Non-pigmented ciliary epithelial cell (primary cell): ENCODE measurements around the gene TMPRSS3.

Experiments
- DNase-seq: peaks from one replicate; pipeline ENCODE4 v3.0.0-alpha.2; 2010; ENCODE audit warnings: low read depth

Gene TMPRSS3

GRCh38 chr21:42395905-42396651, at the start of gene TMPRSS3:
TSS of gene TMPRSS3 (minus strand) at chr21:42396052. CDS start at chr21:42395417, 635 bp downstream.
- DNase-seq: no peak

- no peak for DNase-seq
These were observed 49.5 kb upstream of the TMPRSS3 start for GRCh38 chr21:42445311-42445710.

GRCh38 chr21:42444745-42445059, 48.9 kb upstream of the TMPRSS3 start:
- DNase-seq: no peak

- DNase-seq: no peak
These were observed 48.3 kb upstream of the TMPRSS3 start for GRCh38 chr21:42443876-42444744.

- DNase-seq: no peak
These were observed 47.4 kb upstream of the TMPRSS3 start for GRCh38 chr21:42443181-42443785.

- DNase-seq: no peak
These were observed 46.1 kb upstream of the TMPRSS3 start for GRCh38 chr21:42441963-42442362.

GRCh38 chr21:42440187-42440792, 44.4 kb upstream of the TMPRSS3 start:
- DNase-seq: no peak

GRCh38 chr21:42439284-42440186, 43.7 kb upstream of the TMPRSS3 start:
- DNase-seq: no peak

- no peak for DNase-seq
These were observed 42.7 kb upstream of the TMPRSS3 start for GRCh38 chr21:42438316-42439205.

GRCh38 chr21:42437786-42438185, 41.9 kb upstream of the TMPRSS3 start:
- no peak for DNase-seq

- DNase-seq: no peak
These were observed 41.1 kb upstream of the TMPRSS3 start for GRCh38 chr21:42436914-42437313.

GRCh38 chr21:42435833-42436232, 40.0 kb upstream of the TMPRSS3 start:
- no peak for DNase-seq

GRCh38 chr21:42435401-42435800, 39.5 kb upstream of the TMPRSS3 start:
- DNase-seq: no peak

- DNase-seq: no peak
These were observed 39.0 kb upstream of the TMPRSS3 start for GRCh38 chr21:42434884-42435283.

GRCh38 chr21:42433946-42434551, 38.2 kb upstream of the TMPRSS3 start:
- no peak for DNase-seq

GRCh38 chr21:42432695-42433094, 36.8 kb upstream of the TMPRSS3 start:
- no peak for DNase-seq

GRCh38 chr21:42431196-42431595, 35.3 kb upstream of the TMPRSS3 start:
- DNase-seq: no peak

- DNase-seq: no peak
These were observed 34.7 kb upstream of the TMPRSS3 start for GRCh38 chr21:42430521-42430920.

GRCh38 chr21:42429856-42430255, 34.0 kb upstream of the TMPRSS3 start:
- no peak for DNase-seq

- no peak for DNase-seq
These were observed 33.2 kb upstream of the TMPRSS3 start for GRCh38 chr21:42429021-42429420.
